ENCODE measurements around the gene GLIS1.

- TF ChIP-seq POLR2AphosphoS5 (IDR thresholded peaks at IDR 0.05; ENCODE audit: insufficient read depth, low read depth, low read length), result no peak
- TF ChIP-seq, protein P1, sequence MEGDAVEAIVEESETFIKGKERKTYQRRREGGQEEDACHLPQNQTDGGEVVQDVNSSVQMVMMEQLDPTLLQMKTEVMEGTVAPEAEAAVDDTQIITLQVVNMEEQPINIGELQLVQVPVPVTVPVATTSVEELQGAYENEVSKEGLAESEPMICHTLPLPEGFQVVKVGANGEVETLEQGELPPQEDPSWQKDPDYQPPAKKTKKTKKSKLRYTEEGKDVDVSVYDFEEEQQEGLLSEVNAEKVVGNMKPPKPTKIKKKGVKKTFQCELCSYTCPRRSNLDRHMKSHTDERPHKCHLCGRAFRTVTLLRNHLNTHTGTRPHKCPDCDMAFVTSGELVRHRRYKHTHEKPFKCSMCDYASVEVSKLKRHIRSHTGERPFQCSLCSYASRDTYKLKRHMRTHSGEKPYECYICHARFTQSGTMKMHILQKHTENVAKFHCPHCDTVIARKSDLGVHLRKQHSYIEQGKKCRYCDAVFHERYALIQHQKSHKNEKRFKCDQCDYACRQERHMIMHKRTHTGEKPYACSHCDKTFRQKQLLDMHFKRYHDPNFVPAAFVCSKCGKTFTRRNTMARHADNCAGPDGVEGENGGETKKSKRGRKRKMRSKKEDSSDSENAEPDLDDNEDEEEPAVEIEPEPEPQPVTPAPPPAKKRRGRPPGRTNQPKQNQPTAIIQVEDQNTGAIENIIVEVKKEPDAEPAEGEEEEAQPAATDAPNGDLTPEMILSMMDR (IDR thresholded peaks at IDR 0.05; ENCODE audit: extremely low read depth in 1 of 2, insufficient read depth in 1 of 2, low read depth in 1 of 2, low read length in 2 of 2), result no peak
- no peak for TF ChIP-seq POLR2A (IDR thresholded peaks at IDR 0.05; ENCODE audit: low read depth, low read length)
- TF ChIP-seq MYC (IDR thresholded peaks at IDR 0.05; ENCODE audit: low read depth, low read length), result no peak
- TF ChIP-seq EZH2 (IDR thresholded peaks at IDR 0.05; ENCODE audit: borderline replicate concordance, low read depth, low read length, severe bottlenecking), result no peak
Measured at GRCh38 chr1:53559854-53560580, 178.9 kb downstream of the GLIS1 start.
